Effector memory CD4-positive, alpha-beta T cell (primary cell): ENCODE data around the gene RASA2.

ENCODE experiments used
- DNase-seq, 3 donors: peaks; one replicate each; pipeline ENCODE4 v3.0.0-alpha.2; 2020
- H3K27ac ChIP-seq: 2 replicates; pipeline ENCODE4 v1.7.0; 2013; ENCODE audit warnings: mild to moderate bottlenecking, low read length, moderate library complexity; ENCODE audit not compliant: insufficient read depth, poor library complexity, severe bottlenecking
- H3K27me3 ChIP-seq: replicated peaks from 2 replicates; pipeline ENCODE4 v1.7.0; 2013; ENCODE audit warnings: mild to moderate bottlenecking, low read length; ENCODE audit not compliant: insufficient read depth, control insufficient read depth, poor library complexity, severe bottlenecking
- H3K36me3 ChIP-seq: 2 replicates; pipeline ENCODE4 v1.7.0; 2013; ENCODE audit warnings: mild to moderate bottlenecking, low read length, moderate library complexity; ENCODE audit not compliant: control insufficient read depth, insufficient read depth
- H3K4me1 ChIP-seq: 2 replicates; pipeline ENCODE4 v1.7.0; 2013; ENCODE audit warnings: low read length, mild to moderate bottlenecking; ENCODE audit not compliant: control insufficient read depth, insufficient read depth, poor library complexity, severe bottlenecking
- H3K4me3 ChIP-seq: 2 replicates; pipeline ENCODE4 v1.7.0; 2013; ENCODE audit warnings: low read length, low read depth, mild to moderate bottlenecking; ENCODE audit not compliant: insufficient read depth, poor library complexity, severe bottlenecking
- H3K9me3 ChIP-seq: 2 replicates; pipeline ENCODE4 v1.7.0; 2013; ENCODE audit warnings: mild to moderate bottlenecking, low read length, moderate library complexity; ENCODE audit not compliant: control insufficient read depth

The RASA2 gene

DNA sequence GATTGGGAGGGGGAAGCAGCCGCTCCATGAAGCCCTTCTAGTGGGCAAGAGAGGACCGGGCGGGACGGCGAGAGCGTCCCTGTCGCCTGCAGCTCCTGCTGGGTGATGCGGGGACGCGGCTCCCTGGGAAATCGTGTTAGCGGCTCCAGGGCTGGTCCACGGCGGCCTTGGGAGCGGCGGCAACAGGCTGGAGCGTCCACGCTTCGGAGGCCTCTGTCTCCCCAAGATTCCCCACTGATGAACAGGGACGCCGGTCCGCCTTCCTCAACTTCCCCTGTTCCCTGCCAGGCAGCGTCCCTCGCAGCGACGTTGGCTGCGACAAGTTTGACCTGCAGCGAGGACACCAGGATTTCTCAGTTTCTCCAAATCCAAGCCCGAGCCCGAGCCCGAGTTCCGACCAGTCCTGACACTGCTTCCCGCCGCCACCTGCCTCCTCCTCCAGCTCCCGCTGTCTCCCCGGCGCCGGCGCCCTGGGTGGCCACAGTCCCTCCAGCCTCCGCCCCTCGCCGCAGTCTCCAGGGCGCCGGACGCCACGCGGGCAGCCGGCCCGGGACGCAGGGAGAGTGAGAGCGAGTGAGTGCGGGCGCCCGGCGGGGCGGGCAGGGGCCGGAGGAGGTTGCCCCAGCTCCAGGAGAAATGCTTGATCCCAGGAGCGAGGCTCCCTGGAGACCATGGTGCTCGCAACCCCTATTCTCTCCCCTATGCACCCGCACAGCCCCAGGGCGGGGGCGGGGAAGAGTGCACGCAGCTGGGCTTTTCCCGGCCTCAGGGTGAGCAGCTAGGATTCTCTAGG is 173.2 kb downstream of the RASA2 start:
- H3K4me1 ChIP-seq, result peaks cover 8% of the 10 kb centered on the region
- no peak overlapping the region for H3K4me3 ChIP-seq
- peaks cover 23% of the 10 kb centered on the region for H3K27me3 ChIP-seq
- H3K36me3 ChIP-seq, result no peaks in the 10 kb centered on the region
- no peak overlapping the region for H3K27ac ChIP-seq
- no peaks in the 10 kb centered on the region for H3K9me3 ChIP-seq
- DNase-seq, result no peak

DNA sequence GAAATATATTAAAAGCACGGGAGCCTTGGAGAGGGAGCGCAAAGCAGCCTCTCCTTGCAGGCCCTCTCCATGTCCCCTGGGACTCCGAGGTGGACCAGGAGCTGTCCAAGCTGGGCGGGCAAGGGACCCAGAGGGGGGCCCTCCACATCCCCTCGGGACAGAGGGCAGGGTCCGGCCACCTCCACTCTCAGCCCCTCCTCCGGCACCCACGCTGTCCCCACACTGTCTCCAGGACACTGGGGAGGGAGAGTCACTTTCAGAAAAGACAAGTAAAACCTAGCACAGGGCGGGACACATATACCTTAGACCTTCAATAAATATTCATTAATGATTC is 173.8 kb downstream of the RASA2 start:
- H3K36me3 ChIP-seq, result no peaks in the 10 kb centered on the region
- H3K4me1 ChIP-seq, result peaks cover 8% of the 10 kb centered on the region
- DNase-seq, result no peak
- H3K27me3 ChIP-seq, result peaks cover 23% of the 10 kb centered on the region
- H3K27ac ChIP-seq, result no peak overlapping the region
- no peaks in the 10 kb centered on the region for H3K9me3 ChIP-seq
- H3K4me3 ChIP-seq, result no peak overlapping the region

DNA sequence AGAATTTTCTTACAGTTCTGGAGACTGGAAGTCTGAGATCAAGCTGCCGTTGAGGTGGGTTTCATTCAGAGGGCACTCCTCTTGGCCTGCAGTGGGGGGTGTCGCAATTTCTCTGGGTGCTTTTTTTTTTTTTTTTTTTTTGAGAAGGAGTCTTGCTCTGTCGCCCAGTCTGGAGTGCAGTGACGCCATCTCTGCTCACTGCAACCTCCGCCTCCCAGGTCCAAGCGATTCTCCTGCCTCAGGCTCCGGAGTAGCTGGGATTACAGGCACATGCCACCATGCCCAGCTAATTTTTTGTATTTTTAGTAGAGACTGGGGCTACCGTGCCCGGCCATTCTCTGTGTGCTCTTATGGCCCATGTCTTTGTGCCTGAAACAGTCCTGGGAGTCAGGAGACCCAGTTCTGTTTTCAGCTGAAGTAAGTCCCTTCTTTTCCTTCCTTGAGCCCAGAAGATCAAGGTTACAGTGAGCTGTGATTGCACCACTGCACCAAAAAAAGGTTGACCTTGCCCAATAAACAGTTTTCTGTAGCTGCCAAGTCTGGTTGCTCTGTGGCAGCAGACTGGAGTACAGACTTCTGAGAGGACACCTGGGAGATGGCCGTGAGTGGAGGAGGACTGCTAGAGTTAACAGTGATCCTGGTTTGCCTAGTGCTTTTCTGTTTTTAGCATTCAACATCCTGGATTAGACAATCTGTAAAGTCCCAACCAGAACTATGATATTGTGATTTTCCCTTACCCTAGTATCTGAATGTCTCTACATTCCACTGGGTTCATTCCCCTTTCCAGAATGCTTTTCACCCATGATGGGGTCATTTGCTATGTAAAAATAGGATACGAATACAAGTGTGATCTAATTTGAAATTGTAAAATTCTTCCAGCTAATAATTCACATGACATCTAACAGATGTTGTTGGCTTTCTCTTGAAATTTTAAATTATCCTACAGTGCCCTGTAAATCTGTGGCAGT is 174.7 kb downstream of the RASA2 start:
- Histone ChIP-seq H3K4me1 (peaks cover 8% of the 10 kb centered on the region), H3K27ac (no peak overlapping the region), H3K4me3 (no peak overlapping the region), H3K9me3 (no peaks in the 10 kb centered on the region), H3K36me3 (no peaks in the 10 kb centered on the region), H3K27me3 (peaks cover 23% of the 10 kb centered on the region)
- no peak for DNase-seq

DNA sequence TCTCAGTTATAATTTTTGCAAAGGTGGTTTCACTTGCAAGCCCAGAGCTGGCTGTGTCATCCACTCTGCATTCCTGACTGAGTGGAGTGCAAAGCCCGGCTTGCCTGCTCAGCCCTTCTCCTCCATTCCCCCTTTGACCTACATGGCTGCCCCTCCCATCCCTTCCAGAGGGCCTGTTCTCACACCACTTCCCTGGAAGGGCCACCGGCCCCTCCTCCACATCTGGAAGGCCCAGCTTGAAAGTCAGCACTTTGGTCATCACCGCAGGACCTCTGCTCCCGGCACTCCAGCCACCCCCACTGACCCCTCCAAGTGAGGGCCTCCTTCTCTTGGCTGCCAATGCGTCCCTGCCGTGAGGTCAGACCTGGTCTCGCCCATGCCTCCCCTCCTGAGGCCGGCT is 177.2 kb downstream of the RASA2 start:
- H3K27me3 ChIP-seq, result peaks cover 16% of the 10 kb centered on the region
- H3K36me3 ChIP-seq, result no peaks in the 10 kb centered on the region
- H3K9me3 ChIP-seq, result no peaks in the 10 kb centered on the region
- no peak overlapping the region for H3K27ac ChIP-seq
- H3K4me3 ChIP-seq, result no peak overlapping the region
- DNase-seq, result no peak
- peaks cover 8% of the 10 kb centered on the region for H3K4me1 ChIP-seq
